Lung (tissue), 12 donors: ENCODE data around the gene ANXA5. TPM values are rescaled to one million over a fixed set of nuclear protein-coding genes. Genes with fewer than 3 reads are reported as not detected.
A peak's percentile ranks its signal among the peaks of the same experiment; 100 is the strongest.

ENCODE experiments used
- ATAC-seq: fragments of 200-7000 bp; cut with Tn5 transposase; one replicate; pipeline ENCODE4 v1.9.1; 2020; ENCODE audit warnings: moderate number of reproducible peaks; ENCODE audit not compliant: insufficient read depth, low FRiP score
- DNase-seq, 3 donors: peaks; one replicate each; pipeline ENCODE4 v3.0.0-alpha.2; 2013 to 2017
- H3K27ac ChIP-seq, 2 donors: one replicate each; pipeline ENCODE4 v1.5.1; 2013; ENCODE audit warnings: mild to moderate bottlenecking in 2 of 2, moderate library complexity in 2 of 2, control low read depth in 1 of 2, inconsistent platforms in 1 of 2, low read depth in 1 of 2, low read length in 1 of 2
- H3K27me3 ChIP-seq, 3 donors: one replicate each; pipeline ENCODE4 v1.5.1; 2013; ENCODE audit warnings: low read length in 2 of 3; ENCODE audit not compliant: control insufficient read depth in 3 of 3, insufficient read depth in 3 of 3
- H3K36me3 ChIP-seq, 4 donors: one replicate each; pipeline ENCODE4 v1.5.1; 2013; ENCODE audit warnings: low read length in 4 of 4, mild to moderate bottlenecking in 1 of 4, moderate library complexity in 1 of 4; ENCODE audit not compliant: control insufficient read depth in 4 of 4, insufficient read depth in 4 of 4
- H3K4me1 ChIP-seq, 5 donors: one replicate each; pipeline ENCODE4 v1.5.1; 2013; ENCODE audit warnings: low read length in 5 of 5, mild to moderate bottlenecking in 2 of 5, moderate library complexity in 1 of 5; ENCODE audit not compliant: control insufficient read depth in 5 of 5, insufficient read depth in 5 of 5
- H3K4me3 ChIP-seq: one replicate; pipeline ENCODE4 v1.5.1; 2013; ENCODE audit warnings: mild to moderate bottlenecking, control low read depth, moderate library complexity
- H3K9ac ChIP-seq, 2 donors: one replicate each; pipeline ENCODE4 v1.5.1; 2013; ENCODE audit warnings: low read length in 2 of 2, control low read depth in 1 of 2; ENCODE audit not compliant: insufficient read depth in 1 of 2
- H3K9me3 ChIP-seq, 4 donors: one replicate each; pipeline ENCODE4 v1.5.1; 2013; ENCODE audit warnings: low read length in 3 of 4, mild to moderate bottlenecking in 1 of 4, moderate library complexity in 1 of 4; ENCODE audit not compliant: control insufficient read depth in 4 of 4, insufficient read depth in 3 of 4
- WGBS, 2 donors: extraction: QIAGEN DNeasy Blood & Tissue Kit; methylation state at CpG; one replicate each; pipeline ENCODE4 v1.1.7; 2013; 5-methylcytosine and 5-hydroxymethylcytosine counted together
- polyA plus RNA-seq, 2 donors: library from polyadenylated mRNA; stranded (reverse); fragments of 200-250 nt; gene quantifications; one replicate each; pipeline ENCODE4 v1.2.1, GENCODE V29; 2013
- total RNA-seq, 2 donors: library from RNA; depleted of rRNA in 1 of 2; stranded (reverse); fragments of >200 nt in 1 of 2; gene quantifications; one replicate each; pipeline ENCODE4 v1.2.1, GENCODE V29; 2014 to 2021
- TF ChIP-seq, protein P1 (sequence below): IDR thresholded peaks from 2 replicates; pipeline ENCODE4 v1.5.1; 2012; ENCODE audit warnings: mild to moderate bottlenecking; ENCODE audit errors: control extremely low read depth, extremely low read depth
- donor health status: control.
- donor health status: control.
- donor health status: Bipolar disorder and iron deficiency.
- donor health status: healthy.
- donor health status: DM: yes; HTN: yes; CAD: no.

The ANXA5 gene
- total and polyA plus RNA-seq, 4 donors = 250 to 479 (median 423) TPM

GRCh38 chr4:121707344-121707743 lies 10.6 kb upstream of the ANXA5 start:
- no peak overlapping the region for H3K9ac ChIP-seq
- H3K9me3 ChIP-seq = no peaks in the 10 kb centered on the region
- no peak for ATAC-seq
- no peak for DNase-seq
- H3K27ac ChIP-seq = no peak overlapping the region
- no peaks in the 10 kb centered on the region for H3K27me3 ChIP-seq
- H3K4me1 ChIP-seq = peaks cover 0 to 20% (median 0%) of the 10 kb centered on the region in 5 donors
- TF ChIP-seq, protein P1, sequence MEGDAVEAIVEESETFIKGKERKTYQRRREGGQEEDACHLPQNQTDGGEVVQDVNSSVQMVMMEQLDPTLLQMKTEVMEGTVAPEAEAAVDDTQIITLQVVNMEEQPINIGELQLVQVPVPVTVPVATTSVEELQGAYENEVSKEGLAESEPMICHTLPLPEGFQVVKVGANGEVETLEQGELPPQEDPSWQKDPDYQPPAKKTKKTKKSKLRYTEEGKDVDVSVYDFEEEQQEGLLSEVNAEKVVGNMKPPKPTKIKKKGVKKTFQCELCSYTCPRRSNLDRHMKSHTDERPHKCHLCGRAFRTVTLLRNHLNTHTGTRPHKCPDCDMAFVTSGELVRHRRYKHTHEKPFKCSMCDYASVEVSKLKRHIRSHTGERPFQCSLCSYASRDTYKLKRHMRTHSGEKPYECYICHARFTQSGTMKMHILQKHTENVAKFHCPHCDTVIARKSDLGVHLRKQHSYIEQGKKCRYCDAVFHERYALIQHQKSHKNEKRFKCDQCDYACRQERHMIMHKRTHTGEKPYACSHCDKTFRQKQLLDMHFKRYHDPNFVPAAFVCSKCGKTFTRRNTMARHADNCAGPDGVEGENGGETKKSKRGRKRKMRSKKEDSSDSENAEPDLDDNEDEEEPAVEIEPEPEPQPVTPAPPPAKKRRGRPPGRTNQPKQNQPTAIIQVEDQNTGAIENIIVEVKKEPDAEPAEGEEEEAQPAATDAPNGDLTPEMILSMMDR = no peak
- no peaks in the 10 kb centered on the region for H3K36me3 ChIP-seq
- no peak overlapping the region for H3K4me3 ChIP-seq

- Histone ChIP-seq H3K27ac (no peak overlapping the region), H3K4me1 (peaks cover 0 to 13% (median 0%) of the 10 kb centered on the region in 5 donors), H3K27me3 (no peaks in the 10 kb centered on the region), H3K4me3 (no peak overlapping the region), H3K9me3 (no peaks in the 10 kb centered on the region), H3K9ac (no peak overlapping the region), H3K36me3 (no peaks in the 10 kb centered on the region)
- DNase-seq (no peak), ATAC-seq (no peak)
- 55 to 68% methylated on average over 4 of the region's 4 CpGs for WGBS, 2 donors
- TF ChIP-seq, protein P1 = no peak
Observed at GRCh38 chr4:121706595-121707021, 9.8 kb upstream of the ANXA5 start.

- Histone ChIP-seq H3K27ac (peak overlapping the region in 1 of 2 donors; percentile 22), H3K36me3 (no peaks in the 10 kb centered on the region), H3K4me1 (peaks cover 0 to 6% (median 0%) of the 10 kb centered on the region in 5 donors), H3K9me3 (no peaks in the 10 kb centered on the region), H3K27me3 (no peaks in the 10 kb centered on the region), H3K4me3 (no peak overlapping the region), H3K9ac (no peak overlapping the region)
- TF ChIP-seq, protein P1 = no peak
- DNase-seq (no peak), ATAC-seq (no peak)
- 89 to 93% methylated on average over 6 of the region's 6 CpGs for whole genome bisulfite sequencing, 2 donors
Observed at GRCh38 chr4:121705521-121705920, 8.7 kb upstream of the ANXA5 start.

GRCh38 chr4:121702136-121702535 lies 5.4 kb upstream of the ANXA5 start:
- Histone ChIP-seq H3K9me3 (no peaks in the 10 kb centered on the region), H3K36me3 (no peaks in the 10 kb centered on the region), H3K4me1 (peaks cover 0 to 13% (median 3%) of the 10 kb centered on the region in 5 donors), H3K27me3 (no peaks in the 10 kb centered on the region), H3K9ac (no peak overlapping the region), H3K27ac (no peak overlapping the region), H3K4me3 (no peak overlapping the region)
- WGBS, 2 donors = 94% methylated on average over 4 of the region's 4 CpGs
- ATAC-seq (no peak), DNase-seq (no peak)
- TF ChIP-seq, protein P1 = no peak
